BLaER1 (cell line): ENCODE measurements around the gene MPP3.

Experiments used
- H3K27ac ChIP-seq: shearing (Covaris generic); formaldehyde crosslinking; 2 replicates; pipeline ENCODE4 v1.8.1; 2022
- H3K27me3 ChIP-seq: shearing (Covaris generic); formaldehyde crosslinking; 2 replicates; pipeline ENCODE4 v1.8.1; 2022
- H3K36me3 ChIP-seq: shearing (Covaris generic); formaldehyde crosslinking; 2 replicates; pipeline ENCODE4 v1.8.1; 2022
- H3K4me1 ChIP-seq: shearing (Covaris generic); formaldehyde crosslinking; 2 replicates; pipeline ENCODE4 v1.8.1; 2022
- H3K4me2 ChIP-seq: shearing (Covaris generic); formaldehyde crosslinking; 2 replicates; pipeline ENCODE4 v1.8.1; 2022
- H3K4me3 ChIP-seq: shearing (Covaris generic); formaldehyde crosslinking; 2 replicates; pipeline ENCODE4 v1.8.1; 2022
- H3K9ac ChIP-seq: shearing (Covaris generic); formaldehyde crosslinking; 2 replicates; pipeline ENCODE4 v1.8.1; 2022
- H3K9me3 ChIP-seq: shearing (Covaris generic); formaldehyde crosslinking; 2 replicates; pipeline ENCODE4 v1.8.1; 2022
- H4K20me1 ChIP-seq: shearing (Covaris generic); formaldehyde crosslinking; 2 replicates; pipeline ENCODE4 v1.8.1; 2022
- Cebpa-rat ChIP-seq: shearing (Covaris generic); IDR thresholded peaks from 2 replicates; pipeline ENCODE4 v1.8.1; 2022

The MPP3 gene

GRCh38 chr17:43779145-43780125, 53.5 kb downstream of the MPP3 start:
- Histone ChIP-seq H3K36me3 (peaks cover 9% of the 10 kb centered on the region), H3K4me2 (peak overlapping the region; percentile 99), H3K4me3 (peak overlapping the region; percentile 94), H3K9me3 (no peaks in the 10 kb centered on the region), H4K20me1 (no peaks in the 10 kb centered on the region), H3K9ac (peak overlapping the region; percentile 84), H3K27ac (no peak overlapping the region), H3K27me3 (peaks cover 16% of the 10 kb centered on the region), H3K4me1 (peaks cover 16% of the 10 kb centered on the region)
- no peak for TF ChIP-seq Cebpa-rat

GRCh38 chr17:43778337-43779144, 54.4 kb downstream of the MPP3 start, which contains the start of gene DUSP3:
DUSP3 (minus strand) TSS chr17:43778977; CDS start chr17:43778924, 53 bp downstream.
- TF ChIP-seq Cebpa-rat = no peak
- Histone ChIP-seq H3K4me1 (peaks cover 24% of the 10 kb centered on the region), H3K27me3 (peaks cover 16% of the 10 kb centered on the region), H3K27ac (peak within 1 kb of the TSS; percentile 73), H3K36me3 (peaks cover 14% of the 10 kb centered on the region), H3K4me3 (peak within 1 kb of the TSS; percentile 94), H4K20me1 (no peaks in the 10 kb centered on the region), H3K9ac (peak within 1 kb of the TSS; percentile 84), H3K9me3 (no peaks in the 10 kb centered on the region), H3K4me2 (peak within 1 kb of the TSS; percentile 99)

GRCh38 chr17:43774304-43775250, 58.4 kb downstream of the MPP3 start:
- Histone ChIP-seq H3K9me3 (no peaks in the 10 kb centered on the region), H3K4me2 (peak overlapping the region; percentile 49; the same call in 1 of the 2 replicates), H4K20me1 (no peaks in the 10 kb centered on the region), H3K4me1 (peaks cover 28% of the 10 kb centered on the region), H3K4me3 (no peak overlapping the region), H3K27me3 (peaks cover 5% of the 10 kb centered on the region), H3K9ac (no peak overlapping the region), H3K27ac (no peak overlapping the region), H3K36me3 (peaks cover 45% of the 10 kb centered on the region)
- TF ChIP-seq Cebpa-rat = no peak

- H3K27ac ChIP-seq = no peak overlapping the region
- no peaks in the 10 kb centered on the region for H4K20me1 ChIP-seq
- H3K4me1 ChIP-seq = peaks cover 32% of the 10 kb centered on the region
- H3K9ac ChIP-seq = no peak overlapping the region
- no peak for TF ChIP-seq Cebpa-rat
- no peaks in the 10 kb centered on the region for H3K9me3 ChIP-seq
- H3K4me2 ChIP-seq = peak overlapping the region; percentile 49
- peaks cover 53% of the 10 kb centered on the region for H3K36me3 ChIP-seq
- no peaks in the 10 kb centered on the region for H3K27me3 ChIP-seq
- no peak overlapping the region for H3K4me3 ChIP-seq
Measured at GRCh38 chr17:43772877-43773648, 59.9 kb downstream of the MPP3 start.

- Histone ChIP-seq H3K4me3 (no peak overlapping the region), H3K36me3 (peaks cover 53% of the 10 kb centered on the region), H3K9me3 (no peaks in the 10 kb centered on the region), H3K27ac (no peak overlapping the region), H3K4me2 (no peak overlapping the region), H3K4me1 (peaks cover 30% of the 10 kb centered on the region), H4K20me1 (no peaks in the 10 kb centered on the region), H3K27me3 (no peaks in the 10 kb centered on the region), H3K9ac (no peak overlapping the region)
- no peak for TF ChIP-seq Cebpa-rat
Measured at GRCh38 chr17:43771463-43771862, 61.5 kb downstream of the MPP3 start.

GRCh38 chr17:43770957-43771356, 62.0 kb downstream of the MPP3 start:
- no peak overlapping the region for H3K4me3 ChIP-seq
- H4K20me1 ChIP-seq = no peaks in the 10 kb centered on the region
- no peak overlapping the region for H3K9ac ChIP-seq
- H3K27ac ChIP-seq = no peak overlapping the region
- H3K4me2 ChIP-seq = no peak overlapping the region
- H3K9me3 ChIP-seq = no peaks in the 10 kb centered on the region
- TF ChIP-seq Cebpa-rat = no peak
- peaks cover 30% of the 10 kb centered on the region for H3K4me1 ChIP-seq
- peaks cover 53% of the 10 kb centered on the region for H3K36me3 ChIP-seq
- no peaks in the 10 kb centered on the region for H3K27me3 ChIP-seq

- Histone ChIP-seq H3K9me3 (no peaks in the 10 kb centered on the region), H3K4me1 (peaks cover 30% of the 10 kb centered on the region), H3K27me3 (no peaks in the 10 kb centered on the region), H4K20me1 (no peaks in the 10 kb centered on the region), H3K27ac (no peak overlapping the region), H3K36me3 (peaks cover 48% of the 10 kb centered on the region), H3K4me3 (no peak overlapping the region), H3K4me2 (no peak overlapping the region), H3K9ac (no peak overlapping the region)
- TF ChIP-seq Cebpa-rat = no peak
Measured at GRCh38 chr17:43769859-43770258, 63.1 kb downstream of the MPP3 start.

- no peak overlapping the region for H3K4me2 ChIP-seq
- no peak overlapping the region for H3K9ac ChIP-seq
- H3K4me1 ChIP-seq = peaks cover 30% of the 10 kb centered on the region
- H3K9me3 ChIP-seq = no peaks in the 10 kb centered on the region
- no peak for TF ChIP-seq Cebpa-rat
- no peaks in the 10 kb centered on the region for H3K27me3 ChIP-seq
- H3K4me3 ChIP-seq = no peak overlapping the region
- no peaks in the 10 kb centered on the region for H4K20me1 ChIP-seq
- H3K36me3 ChIP-seq = peaks cover 43% of the 10 kb centered on the region
- H3K27ac ChIP-seq = no peak overlapping the region
Measured at GRCh38 chr17:43769426-43769825, 63.5 kb downstream of the MPP3 start.
